Measurements from ENCODE around the gene KCNK3. TPM values are rescaled to one million over a fixed set of nuclear protein-coding genes. Genes with fewer than 3 reads are reported as not detected.

KCNK3 gene
- total RNA-seq, 1 experiment from 2014 or later: 0.09 TPM

DNA sequence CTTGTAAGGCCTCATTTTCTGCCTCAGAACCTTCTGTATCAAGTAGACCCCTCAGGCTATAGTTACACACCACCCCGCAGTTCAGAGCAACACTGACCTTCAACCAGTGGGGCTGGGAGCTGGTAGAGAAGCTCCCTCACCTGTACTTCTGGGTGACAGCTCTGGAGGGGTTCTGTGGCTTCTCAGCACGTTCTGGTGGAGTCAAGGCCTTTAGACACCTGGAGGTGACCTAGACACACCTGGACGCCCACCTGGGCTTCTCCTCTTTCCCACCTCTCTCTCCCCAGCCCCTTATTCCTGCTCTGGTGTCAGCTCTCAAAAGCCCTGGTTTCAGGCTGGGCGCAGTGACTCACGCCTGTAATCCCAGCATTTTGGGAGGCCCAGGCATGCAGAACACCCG is 44.0 kb upstream of the KCNK3 start:
- Histone ChIP-seq H3K4ac (ENCODE audit: low read depth, low read length) (no peak overlapping the region), H3K27me3 (ENCODE audit: insufficient read depth, low read length) (no peaks in the 10 kb centered on the region), H4K91ac (ENCODE audit: insufficient read length, low read depth, low read length) (no peak overlapping the region), H4K20me1 (ENCODE audit: control insufficient read depth, insufficient read depth, insufficient read length) (no peaks in the 10 kb centered on the region), H2AK5ac (ENCODE audit: insufficient read length, low read length) (no peak overlapping the region), H2BK5ac (ENCODE audit: insufficient read length, low read length) (no peak overlapping the region), H3K79me1 (ENCODE audit: insufficient read depth, low read depth, low read length, poor library complexity, severe bottlenecking) (no peaks in the 10 kb centered on the region), H3K14ac (ENCODE audit: insufficient read depth, low read length) (no peak overlapping the region), H3K9me3 (ENCODE audit: control insufficient read depth, low read depth, low read length) (no peaks in the 10 kb centered on the region), H3T11ph (ENCODE audit: low read length) (no peak overlapping the region), H3K4me1 (ENCODE audit: insufficient read depth, low read length) (peaks cover 3% of the 10 kb centered on the region; the same call in 1 of the 2 replicates), H3K18ac (ENCODE audit: insufficient read length, low read depth, low read length) (no peak overlapping the region), H3K23me2 (ENCODE audit: insufficient read length, low read depth, low read length, poor library complexity, severe bottlenecking) (no peaks in the 10 kb centered on the region), H2BK15ac (ENCODE audit: low read depth, low read length) (no peak overlapping the region), H3K4me2 (ENCODE audit: insufficient read depth, insufficient read length, low read length) (no peak overlapping the region), H2BK12ac (ENCODE audit: insufficient read length, low read depth, low read length) (no peak overlapping the region), H3K23ac (ENCODE audit: insufficient read length, low read depth, low read length) (no peak overlapping the region), H2BK120ac (ENCODE audit: low read depth, low read length, poor library complexity, severe bottlenecking) (no peak overlapping the region), H3K9ac (ENCODE audit: extremely low read depth, insufficient read length, low read length) (no peak overlapping the region), H3K79me2 (ENCODE audit: insufficient read depth, low read length) (no peaks in the 10 kb centered on the region), H4K5ac (ENCODE audit: insufficient read length, low read depth, low read length) (no peak overlapping the region), H2AFZ (ENCODE audit: low read length) (no peak overlapping the region), H2BK20ac (ENCODE audit: low read depth, low read length, poor library complexity, severe bottlenecking) (no peak overlapping the region), H4K8ac (replicated peaks; ENCODE audit: insufficient read length, low read depth, low read length) (no peak overlapping the region), H3K27ac (ENCODE audit: insufficient read length, low read depth, low read length) (no peak overlapping the region), H3K56ac (ENCODE audit: insufficient read length, low read depth, low read length) (no peak overlapping the region)
- no peak for DNase-seq
- no CpG with 5 or more reads among the region's 6 CpGs for WGBS (ENCODE audit: extremely low coverage, insufficient read length, low lambda C conversion rate)
- Mint-ChIP-seq H3K4me1 (peaks cover 16 to 38% of the 10 kb centered on the region in 2 experiments), H3K36me3 (ENCODE audit: insufficient read depth in 1 of 3, low read depth in 3 of 3) (no peaks in the 10 kb centered on the region), H3K9me3 (peaks cover 0 to 3% of the 10 kb centered on the region in 2 experiments; a peak in 1 of 5 replicates), H3K27me3 (ENCODE audit: low read depth) (peaks cover 37% of the 10 kb centered on the region), H3K27ac (peak overlapping the region in 1 of 3 experiments; percentile 49; a peak in 1 of 7 replicates), H3K4me3 (no peak overlapping the region; a peak in 1 of 5 replicates)
- TF ChIP-seq, protein P1, sequence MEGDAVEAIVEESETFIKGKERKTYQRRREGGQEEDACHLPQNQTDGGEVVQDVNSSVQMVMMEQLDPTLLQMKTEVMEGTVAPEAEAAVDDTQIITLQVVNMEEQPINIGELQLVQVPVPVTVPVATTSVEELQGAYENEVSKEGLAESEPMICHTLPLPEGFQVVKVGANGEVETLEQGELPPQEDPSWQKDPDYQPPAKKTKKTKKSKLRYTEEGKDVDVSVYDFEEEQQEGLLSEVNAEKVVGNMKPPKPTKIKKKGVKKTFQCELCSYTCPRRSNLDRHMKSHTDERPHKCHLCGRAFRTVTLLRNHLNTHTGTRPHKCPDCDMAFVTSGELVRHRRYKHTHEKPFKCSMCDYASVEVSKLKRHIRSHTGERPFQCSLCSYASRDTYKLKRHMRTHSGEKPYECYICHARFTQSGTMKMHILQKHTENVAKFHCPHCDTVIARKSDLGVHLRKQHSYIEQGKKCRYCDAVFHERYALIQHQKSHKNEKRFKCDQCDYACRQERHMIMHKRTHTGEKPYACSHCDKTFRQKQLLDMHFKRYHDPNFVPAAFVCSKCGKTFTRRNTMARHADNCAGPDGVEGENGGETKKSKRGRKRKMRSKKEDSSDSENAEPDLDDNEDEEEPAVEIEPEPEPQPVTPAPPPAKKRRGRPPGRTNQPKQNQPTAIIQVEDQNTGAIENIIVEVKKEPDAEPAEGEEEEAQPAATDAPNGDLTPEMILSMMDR (conservative IDR thresholded peaks at IDR 0.05): no peak

All from H9 (cell line).